ENCODE measurements around the gene ZC3HAV1.

Gene ZC3HAV1

GRCh38 chr7:139118234-139118804, 8.8 kb upstream of the ZC3HAV1 start:
- DNase-seq (ENCODE audit: low read depth) = peak; percentile 57
- TF ChIP-seq, protein P1, sequence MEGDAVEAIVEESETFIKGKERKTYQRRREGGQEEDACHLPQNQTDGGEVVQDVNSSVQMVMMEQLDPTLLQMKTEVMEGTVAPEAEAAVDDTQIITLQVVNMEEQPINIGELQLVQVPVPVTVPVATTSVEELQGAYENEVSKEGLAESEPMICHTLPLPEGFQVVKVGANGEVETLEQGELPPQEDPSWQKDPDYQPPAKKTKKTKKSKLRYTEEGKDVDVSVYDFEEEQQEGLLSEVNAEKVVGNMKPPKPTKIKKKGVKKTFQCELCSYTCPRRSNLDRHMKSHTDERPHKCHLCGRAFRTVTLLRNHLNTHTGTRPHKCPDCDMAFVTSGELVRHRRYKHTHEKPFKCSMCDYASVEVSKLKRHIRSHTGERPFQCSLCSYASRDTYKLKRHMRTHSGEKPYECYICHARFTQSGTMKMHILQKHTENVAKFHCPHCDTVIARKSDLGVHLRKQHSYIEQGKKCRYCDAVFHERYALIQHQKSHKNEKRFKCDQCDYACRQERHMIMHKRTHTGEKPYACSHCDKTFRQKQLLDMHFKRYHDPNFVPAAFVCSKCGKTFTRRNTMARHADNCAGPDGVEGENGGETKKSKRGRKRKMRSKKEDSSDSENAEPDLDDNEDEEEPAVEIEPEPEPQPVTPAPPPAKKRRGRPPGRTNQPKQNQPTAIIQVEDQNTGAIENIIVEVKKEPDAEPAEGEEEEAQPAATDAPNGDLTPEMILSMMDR (IDR thresholded peaks at IDR 0.05; ENCODE audit: low read length, missing control alignments) = no peak
- H3K4me3 ChIP-seq (replicated peaks; ENCODE audit: low read depth, low read length) = no peak overlapping the region

GRCh38 chr7:139117599-139118233, 8.2 kb upstream of the ZC3HAV1 start:
- H3K4me3 ChIP-seq (replicated peaks; ENCODE audit: low read depth, low read length) = no peak overlapping the region
- DNase-seq (ENCODE audit: low read depth) = no peak
- TF ChIP-seq, protein P1 (IDR thresholded peaks at IDR 0.05; ENCODE audit: low read length, missing control alignments) = no peak

DNA sequence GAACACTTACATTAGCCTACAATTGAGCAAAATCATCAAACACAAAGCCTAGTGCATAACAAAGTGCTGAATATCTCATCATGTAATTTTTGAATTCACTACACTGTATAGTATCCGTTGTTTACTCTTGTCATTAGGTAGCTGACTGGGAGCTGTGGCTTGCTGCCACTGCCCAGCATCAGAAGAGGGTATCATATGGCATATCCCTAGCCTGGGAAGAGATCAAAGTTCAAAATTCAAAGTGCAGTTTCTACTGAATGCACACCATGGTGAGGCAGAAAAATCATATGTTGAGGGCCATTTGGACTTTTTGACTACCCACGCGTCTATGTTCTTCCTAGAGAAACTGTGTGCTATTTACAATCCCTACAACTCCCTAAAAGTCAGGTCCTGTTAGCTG, 7.5 kb upstream of the ZC3HAV1 start:
- no peak overlapping the region for H3K4me3 ChIP-seq (replicated peaks; ENCODE audit: low read depth, low read length)
- DNase-seq (ENCODE audit: low read depth) = no peak
- TF ChIP-seq, protein P1 (IDR thresholded peaks at IDR 0.05; ENCODE audit: low read length, missing control alignments) = no peak

- TF ChIP-seq, protein P1 (IDR thresholded peaks at IDR 0.05; ENCODE audit: low read length, missing control alignments) = no peak
- DNase-seq (ENCODE audit: low read depth) = no peak
- H3K4me3 ChIP-seq (replicated peaks; ENCODE audit: low read depth, low read length) = no peak overlapping the region
These were observed 5.6 kb upstream of the ZC3HAV1 start for GRCh38 chr7:139115104-139115503.

GRCh38 chr7:139114585-139114984, 5.1 kb upstream of the ZC3HAV1 start:
- TF ChIP-seq, protein P1 (IDR thresholded peaks at IDR 0.05; ENCODE audit: low read length, missing control alignments) = no peak
- no peak overlapping the region for H3K4me3 ChIP-seq (replicated peaks; ENCODE audit: low read depth, low read length)
- DNase-seq (ENCODE audit: low read depth) = no peak

- no peak for DNase-seq (ENCODE audit: low read depth)
- TF ChIP-seq, protein P1 (IDR thresholded peaks at IDR 0.05; ENCODE audit: low read length, missing control alignments) = no peak
- H3K4me3 ChIP-seq (replicated peaks; ENCODE audit: low read depth, low read length) = no peak overlapping the region
These were observed 4.5 kb upstream of the ZC3HAV1 start for GRCh38 chr7:139114018-139114417.

DNA sequence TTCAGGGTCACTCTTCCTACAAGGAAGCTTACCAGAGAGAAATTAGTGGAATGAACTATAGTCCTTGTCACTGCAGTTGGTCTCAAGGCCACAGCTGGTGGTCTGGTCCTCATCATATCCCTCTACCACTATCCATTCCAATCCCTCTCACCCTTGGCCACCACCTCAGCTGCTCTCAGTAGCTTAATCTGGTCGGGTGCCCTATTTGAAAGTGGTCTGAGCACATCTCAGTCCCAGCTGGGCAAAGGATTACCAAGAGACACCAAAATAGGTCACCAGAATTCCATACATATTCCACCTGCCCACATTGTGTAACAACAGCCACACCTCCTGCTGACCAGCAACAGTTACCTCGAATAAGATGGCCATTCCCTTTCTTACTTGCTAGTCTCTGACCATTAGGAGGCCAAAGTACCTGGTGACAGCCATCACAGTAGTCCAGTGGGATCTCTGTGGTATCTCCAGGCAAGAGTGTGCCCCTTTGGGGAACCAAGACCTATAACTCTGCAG, 3.3 kb upstream of the ZC3HAV1 start:
- DNase-seq (ENCODE audit: low read depth) = no peak
- TF ChIP-seq, protein P1 (IDR thresholded peaks at IDR 0.05; ENCODE audit: low read length, missing control alignments) = no peak
- H3K4me3 ChIP-seq (replicated peaks; ENCODE audit: low read depth, low read length) = no peak overlapping the region
